Cerebellar cortex (tissue), 1 donor: Measurements from ENCODE around the gene TPM3.
A peak's percentile ranks its signal among the peaks of the same experiment; 100 is the strongest.
"Not testable (repeated sequence)": the region's sequence is repeated elsewhere in the genome, so short reads cannot be mapped to it uniquely, and the experiment has no call there.

Experiments used
- DNase-seq: peaks from one replicate; pipeline ENCODE4 v3.0.0-alpha.2; 2015; ENCODE audit warnings: low spot score

TPM3 gene

DNA sequence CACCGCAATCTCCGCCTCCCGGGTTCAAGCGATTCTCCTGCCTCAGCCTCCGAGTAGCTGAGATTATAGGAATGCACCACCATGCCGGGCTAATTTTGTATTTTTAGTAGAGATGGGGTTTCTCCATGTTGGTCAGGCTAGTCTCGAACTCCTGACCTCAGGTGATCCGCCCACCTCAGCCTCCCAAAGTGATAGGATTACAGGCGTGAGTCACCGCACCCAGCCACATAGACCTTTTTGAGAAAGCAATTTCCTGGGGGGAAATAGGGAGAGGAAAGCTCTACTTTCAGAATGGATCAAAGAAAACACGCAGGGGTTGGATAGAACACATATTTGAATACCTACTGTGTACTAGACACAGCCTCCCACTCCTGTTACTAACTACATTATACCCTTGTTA, 13.9 kb upstream of the TPM3 start:
- DNase-seq: not testable (repeated sequence)

- DNase-seq: peak; percentile 25
Observed at GRCh38 chr1:154199563-154199879, 7.6 kb upstream of the TPM3 start.

DNA sequence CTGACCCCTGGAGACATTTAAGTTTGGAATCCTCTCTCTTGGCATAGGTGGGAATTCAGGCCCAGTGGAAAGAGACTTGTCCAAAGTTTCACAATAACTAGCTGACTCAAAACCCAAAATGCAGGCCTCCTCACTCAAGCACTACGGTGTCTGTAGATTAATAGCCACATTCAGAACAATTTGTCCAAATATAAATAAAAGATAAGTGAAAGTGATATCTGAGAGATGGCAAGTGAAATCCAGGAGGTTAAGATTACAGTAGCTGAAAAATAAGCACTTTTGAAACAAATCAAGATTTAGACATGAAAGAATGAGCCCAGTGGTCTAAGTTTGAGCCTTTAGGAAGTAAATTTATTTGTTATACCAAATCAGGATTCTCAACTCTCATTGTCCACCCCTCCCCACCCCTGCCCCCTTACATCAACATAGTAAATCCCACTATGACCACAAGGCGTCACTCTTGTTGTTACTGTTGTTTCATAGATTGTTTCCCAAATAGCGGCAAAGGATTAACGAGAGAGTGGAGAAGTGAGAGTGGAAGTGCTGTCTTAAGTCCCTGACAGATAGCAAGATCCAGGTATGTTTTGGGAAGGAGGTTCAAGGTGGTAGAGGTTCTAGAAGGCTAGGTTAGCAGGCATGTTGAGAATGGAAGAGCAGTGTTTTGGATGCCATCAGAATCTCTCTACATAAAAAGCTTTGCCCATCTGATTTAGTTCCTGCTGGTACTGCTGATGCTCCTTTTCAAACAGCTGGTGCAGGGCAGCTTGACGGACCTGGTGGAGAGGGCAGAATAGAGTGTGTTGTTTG, 7.1 kb upstream of the TPM3 start:
- DNase-seq: peak; percentile 71

- no peak for DNase-seq
Observed at GRCh38 chr1:154193821-154194220, 1.9 kb upstream of the TPM3 start.

DNA sequence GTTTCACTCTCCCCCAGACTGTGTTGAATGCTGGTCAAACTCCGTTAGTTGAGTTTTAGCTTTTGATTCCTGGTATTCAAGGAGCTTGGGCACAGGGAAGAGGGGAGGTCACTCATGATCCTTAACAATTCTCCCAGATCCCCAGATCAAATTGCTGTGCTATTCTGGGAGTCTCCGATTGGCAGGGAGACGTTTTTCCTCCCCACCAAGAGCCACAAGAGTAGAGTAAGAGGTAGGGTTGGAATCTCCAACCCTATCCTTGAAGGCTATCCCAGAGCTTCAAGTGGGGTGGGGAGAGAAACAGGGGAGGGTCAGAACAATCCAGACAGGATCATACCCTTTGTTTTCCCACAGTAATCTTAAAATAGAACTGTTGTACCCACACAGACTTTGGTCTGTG, 576 bp upstream of the TPM3 start:
- DNase-seq: no peak

DNA sequence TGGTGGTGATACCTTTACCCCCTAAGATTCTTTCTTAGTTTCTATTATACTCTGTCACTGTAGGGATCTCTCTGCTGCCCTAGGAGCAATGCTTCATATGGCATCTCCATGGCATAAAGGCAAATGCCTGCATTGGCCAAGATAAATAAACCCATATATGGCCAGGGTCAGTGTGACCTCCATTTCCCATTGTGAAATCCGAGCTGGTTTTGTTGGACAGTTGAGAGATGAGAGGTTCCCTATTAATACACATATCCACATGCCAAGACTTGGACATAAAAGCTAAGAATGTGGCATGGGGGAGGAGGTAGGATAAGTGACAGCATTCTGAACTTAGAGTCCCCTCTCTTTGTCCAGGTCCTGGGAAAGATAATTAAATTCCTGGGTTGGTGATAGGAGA, 1.4 kb downstream of the TPM3 start:
- DNase-seq: no peak

GRCh38 chr1:154186852-154187501, 4.9 kb downstream of the TPM3 start:
- DNase-seq: no peak

DNA sequence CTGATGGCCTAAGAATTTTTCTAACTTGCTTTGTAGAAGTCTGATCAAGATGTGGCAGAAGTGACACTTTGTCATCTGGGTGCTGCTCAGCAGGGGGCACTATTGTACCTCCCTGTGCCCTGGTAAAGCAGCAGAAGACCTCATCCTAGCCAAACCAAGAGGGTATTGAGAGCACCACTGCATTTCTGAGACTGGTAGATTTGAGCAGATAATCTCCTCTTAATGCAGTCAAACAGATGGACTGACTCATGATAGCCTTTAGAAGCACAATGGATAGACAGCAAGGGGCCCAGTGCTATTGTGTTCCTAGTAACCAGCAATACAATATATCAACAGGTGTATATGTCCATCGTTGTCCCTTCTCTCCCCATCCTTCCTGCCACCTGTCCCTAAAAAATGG, 5.7 kb downstream of the TPM3 start:
- peak; percentile 44 for DNase-seq

GRCh38 chr1:154183046-154183915, 8.6 kb downstream of the TPM3 start:
- DNase-seq: peak; percentile 98

DNA sequence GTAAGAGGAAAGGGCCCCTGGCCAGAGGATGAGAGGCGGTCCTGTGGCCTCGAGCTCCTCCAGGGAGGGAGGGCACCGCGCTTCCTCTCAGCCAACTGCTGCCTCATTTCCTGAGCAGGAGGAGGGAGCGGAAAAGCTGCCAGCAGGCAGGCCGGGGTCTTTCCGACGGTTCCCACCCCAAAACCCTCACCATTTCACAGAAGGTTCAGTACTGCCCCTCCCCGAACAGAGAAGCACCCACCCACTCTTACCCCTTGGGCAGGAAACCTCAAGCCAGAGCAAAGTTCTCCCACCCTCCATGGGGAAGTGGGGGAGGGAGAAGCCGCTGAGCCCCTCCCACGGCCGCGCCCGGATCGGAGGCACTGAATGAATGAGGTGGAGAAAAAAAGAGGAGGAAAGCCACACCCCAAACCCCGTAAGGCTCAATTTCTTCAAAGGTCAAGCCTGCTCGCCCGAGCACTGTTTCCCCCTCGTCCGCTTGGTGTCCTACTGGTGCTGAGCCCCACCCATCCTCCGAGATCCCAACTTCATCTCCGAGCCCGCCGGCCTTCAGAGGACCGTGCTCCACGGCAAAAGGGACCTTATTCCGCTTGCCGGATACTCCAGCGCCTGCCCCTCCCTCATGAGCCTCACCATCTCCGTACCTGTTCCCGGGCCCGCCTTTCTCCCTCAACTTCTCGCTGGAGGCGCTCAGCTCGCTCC, 9.4 kb downstream of the TPM3 start:
- DNase-seq: peak; percentile 56

- no peak for DNase-seq
Observed at GRCh38 chr1:154181944-154182343, 10.0 kb downstream of the TPM3 start.

DNA sequence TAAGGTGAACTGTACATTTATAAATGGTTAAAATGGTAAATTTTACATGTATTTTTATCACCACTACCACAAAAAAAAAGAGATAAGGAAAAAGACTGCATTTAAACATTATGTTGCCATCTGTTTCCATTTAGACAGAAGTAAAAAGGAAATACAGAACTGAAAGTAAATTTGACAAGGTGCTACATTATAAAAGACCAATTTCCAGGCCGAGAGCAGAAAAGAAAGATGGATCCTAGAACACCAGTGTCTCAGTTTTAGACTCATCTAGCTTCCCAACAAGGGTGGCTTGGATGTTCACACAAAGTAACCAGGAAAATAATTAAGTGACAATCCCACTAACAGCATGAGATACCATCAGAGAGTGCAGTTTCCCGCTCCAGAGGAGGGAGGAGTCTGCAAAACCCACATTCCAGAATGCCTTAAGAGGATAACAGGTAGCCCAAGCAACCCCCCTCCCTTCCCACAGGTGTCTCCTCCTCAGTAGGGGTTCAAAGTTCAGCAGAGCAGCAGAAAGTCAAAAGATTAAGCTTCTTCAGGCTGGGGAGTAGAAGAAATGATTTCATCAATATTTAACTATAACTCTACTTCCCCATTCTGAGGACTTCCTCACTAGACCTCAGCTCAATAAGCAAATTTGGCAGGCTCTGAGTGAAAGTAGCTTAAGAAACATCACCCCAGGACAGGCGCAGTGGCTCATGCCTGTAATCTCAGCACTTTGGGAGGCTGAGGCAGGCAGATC, 11.8 kb downstream of the TPM3 start:
- no peak for DNase-seq

DNA sequence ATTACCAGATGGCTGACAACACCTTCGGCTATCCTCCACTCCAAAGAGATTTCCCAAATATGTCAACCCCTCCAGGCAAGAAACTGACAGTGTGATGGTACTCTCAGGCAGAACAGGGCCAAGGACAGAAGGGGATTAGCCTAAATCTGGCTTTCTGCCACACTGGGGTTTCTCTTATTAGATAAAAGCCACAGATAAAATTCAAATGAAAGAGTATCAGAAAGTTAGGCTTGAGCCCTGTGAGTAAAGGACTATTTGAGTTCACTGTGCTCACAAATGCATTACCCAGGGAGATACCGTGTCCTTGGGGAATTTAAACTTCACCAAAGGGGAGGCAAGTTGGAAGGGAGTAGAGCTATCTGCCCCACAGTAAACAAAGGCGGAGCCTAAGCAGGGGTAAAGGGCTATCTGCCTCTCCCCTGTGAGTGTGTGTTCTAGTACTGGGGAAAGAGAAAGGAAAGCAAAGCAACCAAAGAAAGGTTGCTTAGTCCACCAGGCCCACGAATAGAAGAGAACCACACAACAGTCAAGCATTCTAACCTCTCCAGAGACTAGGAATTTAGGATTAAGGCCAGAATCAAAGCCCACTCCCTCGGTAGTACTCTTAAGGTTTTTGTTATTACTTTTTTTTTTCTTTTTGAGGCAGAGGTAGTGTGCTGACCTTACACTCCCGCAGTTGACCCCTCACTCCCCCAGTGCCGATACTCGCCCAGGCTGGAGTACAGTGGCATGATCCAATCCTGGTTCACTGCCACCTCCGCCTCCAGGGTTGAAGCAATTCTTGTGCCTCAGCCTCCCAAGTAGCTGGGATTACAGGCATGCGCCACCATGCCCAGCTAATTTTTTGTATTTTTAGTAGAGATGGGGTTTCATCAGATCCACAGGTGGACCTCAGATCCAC, 12.7 kb downstream of the TPM3 start:
- DNase-seq: no peak

GRCh38 chr1:154178013-154178412, 13.9 kb downstream of the TPM3 start:
- no peak for DNase-seq

GRCh38 chr1:154176337-154176736, 15.6 kb downstream of the TPM3 start:
- DNase-seq: no peak

- no peak for DNase-seq
Observed at GRCh38 chr1:154174654-154175053, 17.2 kb downstream of the TPM3 start.

GRCh38 chr1:154171880-154172279, 20.0 kb downstream of the TPM3 start:
- no peak for DNase-seq

DNA sequence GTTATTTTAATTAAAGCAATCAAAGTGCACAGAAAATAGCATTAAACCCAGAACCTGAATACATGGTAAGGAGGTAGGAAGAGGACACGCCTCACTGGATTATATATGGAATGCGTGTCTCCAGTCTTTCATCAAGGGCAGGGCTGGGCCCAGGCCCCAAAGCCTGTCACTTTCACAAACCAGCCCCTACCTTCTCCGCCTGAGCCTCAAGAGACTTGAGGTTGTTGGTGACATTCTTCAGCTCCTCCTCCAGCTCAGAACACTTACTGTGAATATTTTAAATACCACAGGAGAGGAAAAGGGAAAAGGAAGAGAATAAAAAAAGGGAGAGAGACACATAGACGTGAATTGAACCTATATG, 20.7 kb downstream of the TPM3 start:
- DNase-seq: no peak

- no peak for DNase-seq
Observed at GRCh38 chr1:154170547-154171222, 21.2 kb downstream of the TPM3 start.

GRCh38 chr1:154167461-154167860, 24.4 kb downstream of the TPM3 start:
- DNase-seq: no peak
